SU-DHL-6 (cell line): ENCODE measurements around the gene ADGRD1.

Experiments used
- H2AFZ ChIP-seq: fragments of 200-600 bp; sonication (generic); 2 replicates; pipeline ENCODE4 v1.6.1; 2014; ENCODE audit warnings: low read depth, mild to moderate bottlenecking, moderate library complexity, mixed read lengths, antibody characterized with exemption, low read length; ENCODE audit not compliant: severe bottlenecking
- H3F3A ChIP-seq: fragments of 200-600 bp; shearing (Covaris generic); 2 replicates; pipeline ENCODE4 v1.6.0; 2016; ENCODE audit warnings: antibody characterized with exemption, mild to moderate bottlenecking; ENCODE audit not compliant: insufficient read depth
- H3K27ac ChIP-seq: fragments of 200-600 bp; sonication (generic); 2 replicates; pipeline ENCODE4 v1.5.1; 2016; ENCODE audit warnings: low read depth, mild to moderate bottlenecking, low read length, moderate library complexity, mixed read lengths
- H3K27me3 ChIP-seq: fragments of 200-600 bp; sonication (generic), shearing (Covaris generic); 2 replicates; pipeline ENCODE4 v1.6.0; 2014; ENCODE audit warnings: mild to moderate bottlenecking, low read length
- H3K36me3 ChIP-seq: fragments of 200-600 bp; sonication (generic); 2 replicates; pipeline ENCODE4 v1.6.1; 2014; ENCODE audit warnings: mild to moderate bottlenecking, low read length, mixed read lengths
- H3K4me2 ChIP-seq: fragments of 300-600, 200-600 bp; shearing (Covaris generic), sonication (generic); 2 replicates; pipeline ENCODE4 v1.6.0; 2014; ENCODE audit warnings: low read length, low read depth, mild to moderate bottlenecking; ENCODE audit not compliant: poor library complexity, severe bottlenecking
- H3K4me3 ChIP-seq: fragments of 200-600 bp; sonication (generic); 2 replicates; pipeline ENCODE4 v1.5.1; 2014; ENCODE audit warnings: antibody characterized with exemption, low read length, mild to moderate bottlenecking, mixed read lengths; ENCODE audit not compliant: insufficient read depth, poor library complexity, severe bottlenecking
- H3K79me2 ChIP-seq: fragments of 200-600 bp; sonication (generic); 2 replicates; pipeline ENCODE4 v1.6.1; 2014; ENCODE audit warnings: mild to moderate bottlenecking, low read length, moderate library complexity; ENCODE audit not compliant: insufficient read depth
- H3K9ac ChIP-seq: fragments of 200-600 bp; sonication (generic); 2 replicates; pipeline ENCODE4 v1.7.0; 2014; ENCODE audit warnings: mild to moderate bottlenecking, low read length
- H3K9me2 ChIP-seq: fragments of 200-600 bp; sonication (generic); replicated peaks from 2 replicates; pipeline ENCODE4 v1.6.1; 2014; ENCODE audit warnings: low read length; ENCODE audit not compliant: insufficient read depth
- H3K9me3 ChIP-seq: fragments of 200-600 bp; sonication (generic); 2 replicates; pipeline ENCODE4 v1.6.1; 2014; ENCODE audit warnings: low read length, mixed read lengths; ENCODE audit not compliant: insufficient read depth
- H4K20me1 ChIP-seq: fragments of 200-600 bp; sonication (generic); 2 replicates; pipeline ENCODE4 v1.6.1; 2014; ENCODE audit warnings: low read depth, mild to moderate bottlenecking, antibody characterized with exemption, low read length, moderate library complexity, mixed read lengths
- EZH2phosphoT487 ChIP-seq: fragments of 200-600 bp; sonication (generic), shearing (Covaris generic); conservative IDR thresholded peaks from 2 replicates; pipeline ENCODE4 v1.6.1; 2018; ENCODE audit warnings: mild to moderate bottlenecking, antibody characterized with exemption, low read length, moderate library complexity, mixed read lengths
- TF ChIP-seq, protein P1 (sequence below): fragments of 200-600 bp; sonication (generic); IDR thresholded peaks from one replicate; pipeline ENCODE4 v1.5.1; 2017; ENCODE audit warnings: antibody characterized with exemption, mild to moderate bottlenecking, low read length, moderate library complexity; ENCODE audit not compliant: insufficient read depth, poor library complexity, severe bottlenecking

ADGRD1 gene

GRCh38 chr12:131077931-131078391 lies 124.3 kb downstream of the ADGRD1 start:
- H3K27ac ChIP-seq: no peak overlapping the region
- no peak overlapping the region for H2AFZ ChIP-seq
- H3K4me3 ChIP-seq: no peak overlapping the region
- no peaks in the 10 kb centered on the region for H3K36me3 ChIP-seq
- H3F3A ChIP-seq: no peaks in the 10 kb centered on the region
- no peak overlapping the region for H3K9ac ChIP-seq
- no peaks in the 10 kb centered on the region for H4K20me1 ChIP-seq
- no peaks in the 10 kb centered on the region for H3K79me2 ChIP-seq
- no peaks in the 10 kb centered on the region for H3K9me3 ChIP-seq
- no peaks in the 10 kb centered on the region for H3K9me2 ChIP-seq
- no peaks in the 10 kb centered on the region for H3K27me3 ChIP-seq
- H3K4me2 ChIP-seq: no peak overlapping the region
- TF ChIP-seq EZH2phosphoT487: no peak

DNA sequence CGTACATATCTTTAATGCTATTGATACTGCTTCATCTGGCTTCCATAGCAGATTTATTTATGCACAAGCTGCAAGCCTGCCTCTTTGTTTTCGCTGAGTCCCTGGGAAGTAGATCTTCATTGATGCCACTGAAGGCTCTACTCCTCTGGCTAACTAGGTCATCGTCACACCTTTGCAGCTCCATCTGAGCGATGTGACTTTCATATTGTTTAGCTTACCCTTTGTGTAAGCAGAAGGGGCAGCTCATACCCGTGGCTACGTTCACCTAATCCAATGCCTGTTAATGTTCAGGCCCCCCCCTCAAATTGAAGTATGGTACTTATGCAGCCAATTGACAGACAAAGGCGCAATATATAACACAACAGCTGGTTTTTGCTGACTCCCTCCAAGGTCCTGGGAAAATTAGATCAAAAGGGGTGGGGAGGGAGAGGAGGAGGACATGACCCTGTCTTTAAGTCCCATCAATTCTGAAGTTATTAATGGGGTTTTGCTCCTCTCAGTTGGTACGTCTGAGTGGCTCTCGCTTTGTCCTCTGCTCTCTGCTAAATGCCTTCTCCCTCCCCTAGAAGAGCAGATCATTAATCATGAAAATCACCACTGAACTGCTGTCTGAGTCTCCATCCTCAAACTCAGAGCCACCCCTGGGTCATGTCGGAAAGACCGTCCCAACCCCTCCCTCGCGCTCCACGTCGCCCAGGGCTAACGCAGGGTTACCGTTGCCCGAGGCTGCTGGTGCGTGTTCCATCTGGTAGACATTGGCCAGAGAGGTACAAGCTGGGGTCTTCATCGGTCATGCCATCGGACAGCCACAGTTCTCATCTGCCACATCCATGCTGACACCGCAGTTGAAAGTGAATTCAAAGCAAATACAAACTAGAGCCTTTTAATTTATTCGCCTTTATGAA lies 128.8 kb downstream of the ADGRD1 start:
- Histone ChIP-seq H3K36me3 (no peaks in the 10 kb centered on the region), H3K4me2 (no peak overlapping the region), H3K27ac (no peak overlapping the region), H4K20me1 (no peaks in the 10 kb centered on the region), H3K4me3 (no peak overlapping the region), H3F3A (no peaks in the 10 kb centered on the region), H3K9me3 (no peaks in the 10 kb centered on the region), H3K27me3 (no peaks in the 10 kb centered on the region), H3K9ac (no peak overlapping the region), H3K79me2 (no peaks in the 10 kb centered on the region), H3K9me2 (no peaks in the 10 kb centered on the region), H2AFZ (no peak overlapping the region)
- TF ChIP-seq EZH2phosphoT487: no peak
- TF ChIP-seq, protein P1, sequence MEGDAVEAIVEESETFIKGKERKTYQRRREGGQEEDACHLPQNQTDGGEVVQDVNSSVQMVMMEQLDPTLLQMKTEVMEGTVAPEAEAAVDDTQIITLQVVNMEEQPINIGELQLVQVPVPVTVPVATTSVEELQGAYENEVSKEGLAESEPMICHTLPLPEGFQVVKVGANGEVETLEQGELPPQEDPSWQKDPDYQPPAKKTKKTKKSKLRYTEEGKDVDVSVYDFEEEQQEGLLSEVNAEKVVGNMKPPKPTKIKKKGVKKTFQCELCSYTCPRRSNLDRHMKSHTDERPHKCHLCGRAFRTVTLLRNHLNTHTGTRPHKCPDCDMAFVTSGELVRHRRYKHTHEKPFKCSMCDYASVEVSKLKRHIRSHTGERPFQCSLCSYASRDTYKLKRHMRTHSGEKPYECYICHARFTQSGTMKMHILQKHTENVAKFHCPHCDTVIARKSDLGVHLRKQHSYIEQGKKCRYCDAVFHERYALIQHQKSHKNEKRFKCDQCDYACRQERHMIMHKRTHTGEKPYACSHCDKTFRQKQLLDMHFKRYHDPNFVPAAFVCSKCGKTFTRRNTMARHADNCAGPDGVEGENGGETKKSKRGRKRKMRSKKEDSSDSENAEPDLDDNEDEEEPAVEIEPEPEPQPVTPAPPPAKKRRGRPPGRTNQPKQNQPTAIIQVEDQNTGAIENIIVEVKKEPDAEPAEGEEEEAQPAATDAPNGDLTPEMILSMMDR: no peak

DNA sequence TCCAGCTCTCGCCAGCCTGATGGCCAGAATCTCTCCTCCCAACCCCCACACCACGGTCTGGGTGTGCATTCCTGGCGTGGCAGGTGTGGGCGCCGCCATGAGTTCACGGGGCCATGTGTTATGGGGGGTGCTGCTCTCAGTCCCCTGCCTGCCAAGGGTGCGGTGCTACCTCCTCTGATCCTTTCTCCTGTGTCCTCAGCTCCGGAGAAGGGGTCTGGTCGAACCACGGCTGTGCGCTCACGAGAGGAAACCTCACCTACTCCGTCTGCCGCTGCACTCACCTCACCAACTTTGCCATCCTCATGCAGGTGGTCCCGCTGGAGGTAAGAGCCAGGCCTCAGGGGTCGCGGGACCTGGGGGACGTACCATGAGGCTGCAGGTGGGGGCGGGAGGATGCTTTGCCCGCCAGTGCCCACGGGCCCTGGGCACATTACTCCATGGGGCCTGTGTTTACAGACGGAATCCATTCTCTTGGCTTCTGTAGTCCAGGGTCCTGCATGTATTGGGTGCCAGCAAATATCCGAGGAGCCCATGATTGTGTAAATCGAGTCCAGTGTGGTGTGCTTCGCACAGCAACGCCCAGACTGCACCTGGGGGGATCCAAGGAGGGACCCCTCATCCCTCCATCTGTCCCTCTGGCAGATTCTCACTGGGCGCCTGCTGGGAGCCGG lies 130.8 kb downstream of the ADGRD1 start:
- H3K4me3 ChIP-seq: no peak overlapping the region
- H3K9ac ChIP-seq: no peak overlapping the region
- TF ChIP-seq EZH2phosphoT487: no peak
- TF ChIP-seq, protein P1: no peak
- H3K36me3 ChIP-seq: no peaks in the 10 kb centered on the region
- no peak overlapping the region for H3K27ac ChIP-seq
- no peak overlapping the region for H2AFZ ChIP-seq
- no peaks in the 10 kb centered on the region for H4K20me1 ChIP-seq
- H3K9me2 ChIP-seq: no peaks in the 10 kb centered on the region
- no peak overlapping the region for H3K4me2 ChIP-seq
- no peaks in the 10 kb centered on the region for H3K79me2 ChIP-seq
- no peaks in the 10 kb centered on the region for H3K27me3 ChIP-seq
- H3K9me3 ChIP-seq: no peaks in the 10 kb centered on the region
- H3F3A ChIP-seq: no peaks in the 10 kb centered on the region
